GM18502 (cell line): Measurements from ENCODE around the gene SP7.
"Not testable (repeated sequence)": the region's sequence is repeated elsewhere in the genome, so short reads cannot be mapped to it uniquely, and the experiment has no call there.

ENCODE experiments used
- ATAC-seq: cut with Tn5 transposase; IDR thresholded peaks from one replicate; pipeline ENCODE4 v1.9.1; 2021; ENCODE audit warnings: mild to moderate bottlenecking; ENCODE audit not compliant: unreplicated experiment, poor library complexity

SP7 gene

GRCh38 chr12:53324779-53325510 lies 11.2 kb downstream of the SP7 start:
- peak; percentile 63 for ATAC-seq

DNA sequence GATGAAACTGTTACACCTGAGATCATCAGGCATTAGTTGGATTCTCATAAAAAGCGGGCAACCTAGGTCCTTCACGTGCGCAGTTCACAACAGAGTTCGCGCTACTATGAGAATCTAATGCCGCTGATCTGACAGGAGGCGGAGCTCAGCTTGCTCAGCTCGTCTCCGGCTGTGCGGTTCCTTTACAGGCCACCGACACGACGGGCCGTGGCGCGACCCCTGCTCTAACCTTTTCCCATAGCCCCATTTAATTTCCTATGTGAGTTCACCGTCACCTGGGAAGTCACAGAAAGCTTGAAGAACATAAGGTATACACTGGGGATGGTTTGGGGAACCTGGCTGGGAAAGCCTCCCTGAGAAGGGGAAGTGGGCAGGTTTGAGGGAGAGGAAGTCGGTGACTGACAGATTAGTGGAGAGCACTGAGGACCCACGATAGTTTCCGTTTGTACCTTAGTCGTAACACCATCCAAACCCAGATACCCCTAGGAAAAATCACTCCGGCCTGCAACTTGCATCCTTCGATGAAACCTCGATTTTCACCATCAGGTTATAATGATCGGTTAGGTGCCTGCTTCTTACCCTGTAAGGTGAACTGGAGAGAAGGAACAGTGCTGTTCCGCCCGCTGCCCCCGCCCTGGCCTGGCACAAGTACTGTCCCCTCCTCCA lies 11.9 kb downstream of the SP7 start:
- peak; percentile 36 for ATAC-seq

- no peak for ATAC-seq
Observed at GRCh38 chr12:53320352-53321195, 15.6 kb downstream of the SP7 start.

- ATAC-seq: no peak
Observed at GRCh38 chr12:53313996-53314395, 22.2 kb downstream of the SP7 start.

DNA sequence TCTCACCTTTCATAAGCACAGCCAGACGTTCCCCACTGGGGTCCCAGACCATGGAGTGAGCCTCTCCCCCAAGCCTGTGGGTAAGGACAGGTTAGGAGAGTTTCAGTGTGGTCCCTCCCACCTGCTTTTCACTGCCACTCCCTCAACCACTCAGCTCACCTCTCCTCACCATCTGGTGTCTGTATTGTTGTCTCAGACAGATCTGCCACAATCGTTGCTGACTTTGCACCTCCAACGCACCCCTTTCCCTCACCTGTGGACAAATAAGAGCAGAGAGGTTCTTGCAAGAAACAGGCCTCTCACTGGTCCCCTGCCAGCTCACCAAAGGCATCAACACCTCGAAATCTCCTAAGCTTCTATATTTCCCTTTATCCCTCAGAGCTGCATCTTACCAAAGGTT lies 27.9 kb downstream of the SP7 start:
- ATAC-seq: no peak

GRCh38 chr12:53306826-53307225 lies 29.3 kb downstream of the SP7 start:
- no peak for ATAC-seq

- no peak for ATAC-seq
Observed at GRCh38 chr12:53302903-53303302, 33.3 kb downstream of the SP7 start.

GRCh38 chr12:53300187-53300586 lies 36.0 kb downstream of the SP7 start:
- ATAC-seq: no peak

DNA sequence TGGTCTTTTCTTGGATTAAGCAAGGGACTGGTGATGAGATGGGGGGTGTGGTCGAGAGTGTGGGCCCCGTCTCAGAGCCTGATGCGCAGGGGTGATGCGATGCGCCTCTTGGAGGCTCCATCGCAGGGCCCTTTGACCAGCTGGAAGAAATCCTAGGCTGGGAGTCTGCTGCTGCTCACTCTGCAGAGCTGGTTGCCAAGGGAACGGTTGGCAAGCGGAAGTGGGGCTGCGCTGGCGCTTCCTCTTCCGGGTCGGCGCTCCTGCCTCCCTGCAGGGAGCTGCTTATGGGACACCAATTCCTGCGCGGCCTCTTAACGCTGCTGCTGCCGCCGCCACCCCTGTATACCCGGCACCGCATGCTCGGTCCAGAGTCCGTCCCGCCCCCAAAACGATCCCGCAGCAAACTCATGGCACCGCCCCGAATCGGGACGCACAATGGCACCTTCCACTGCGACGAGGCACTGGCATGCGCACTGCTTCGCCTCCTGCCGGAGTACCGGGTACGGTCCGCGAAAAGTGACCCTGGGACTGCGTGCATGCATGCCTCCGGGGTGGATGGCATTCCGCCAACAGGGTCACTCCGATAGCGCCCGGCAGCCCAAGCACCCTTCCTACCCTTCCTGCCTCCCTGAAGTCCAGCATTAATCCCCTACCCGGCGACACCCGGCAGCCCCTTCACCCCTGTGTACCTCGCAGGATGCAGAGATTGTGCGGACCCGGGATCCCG lies 36.5 kb downstream of the SP7 start, which contains the start of gene MYG1:
TSS of gene MYG1 (plus strand) at position 242 of the 727 bp plus-strand sequence. CDS start at position 285, 43 bp downstream.
- peak; percentile 75 for ATAC-seq

DNA sequence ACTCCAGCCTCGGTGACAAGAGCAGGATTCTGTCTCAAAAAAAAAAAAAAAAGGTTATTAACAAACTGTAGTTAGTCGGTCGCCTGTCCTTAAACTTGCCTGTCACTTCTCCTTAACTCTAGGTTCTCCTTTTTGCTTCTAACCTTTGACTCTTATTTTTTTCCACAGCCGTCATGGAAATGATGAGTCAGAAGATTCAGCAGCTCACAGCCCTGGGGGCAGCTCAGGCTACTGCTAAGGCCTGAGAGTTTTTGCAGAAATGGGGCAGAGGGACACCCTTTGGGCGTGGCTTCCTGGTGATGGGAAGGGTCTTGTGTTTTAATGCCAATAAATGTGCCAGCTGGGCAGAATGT lies 37.1 kb downstream of the SP7 start:
- no peak for ATAC-seq

- ATAC-seq: no peak
Observed at GRCh38 chr12:53298164-53298563, 38.0 kb downstream of the SP7 start.

DNA sequence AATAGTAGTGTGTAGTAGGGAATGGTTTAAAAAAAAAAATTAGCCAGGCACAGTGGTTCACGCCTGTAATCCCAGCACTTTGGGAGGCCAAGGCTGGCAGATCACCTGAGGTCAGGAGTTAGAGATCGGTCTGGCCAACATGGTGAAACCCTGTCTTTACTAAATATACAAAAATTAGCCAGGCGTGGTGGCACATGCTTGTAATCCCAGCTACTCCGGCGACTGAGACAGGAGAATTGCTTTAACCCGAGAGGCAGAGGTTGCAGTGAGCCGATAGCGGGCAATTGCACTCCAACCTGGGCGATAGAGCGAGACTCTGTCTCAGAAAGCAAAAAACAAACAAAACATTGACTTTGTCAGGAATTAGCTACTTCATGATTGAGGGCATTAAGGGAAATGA lies 39.0 kb downstream of the SP7 start:
- ATAC-seq: not testable (repeated sequence)

DNA sequence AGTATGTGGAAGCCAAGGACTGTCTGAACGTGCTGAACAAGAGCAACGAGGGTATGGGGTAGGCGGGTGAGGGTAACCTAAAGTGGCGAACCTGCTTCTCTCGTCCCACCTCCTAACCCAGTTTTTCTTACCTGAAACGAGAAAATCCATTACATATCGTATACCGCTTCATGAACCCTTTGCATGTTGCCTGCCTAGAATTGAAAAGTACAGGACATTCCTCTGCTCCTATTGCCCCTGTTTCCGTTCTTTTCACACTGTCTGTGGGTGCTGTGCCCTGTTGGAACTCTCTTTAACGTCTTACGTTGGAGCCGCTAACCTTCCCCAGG lies 40.3 kb downstream of the SP7 start:
- no peak for ATAC-seq

GRCh38 chr12:53295070-53295890 lies 40.9 kb downstream of the SP7 start, which contains the start of gene PFDN5:
TSS of gene PFDN5 (plus strand) at chr12:53295542. CDS start at chr12:53295568, 26 bp downstream.
- ATAC-seq: peak; percentile 85

- ATAC-seq: no peak
Observed at GRCh38 chr12:53292426-53292825, 43.7 kb downstream of the SP7 start.

GRCh38 chr12:53290661-53291060 lies 45.5 kb downstream of the SP7 start:
- ATAC-seq: no peak

- no peak for ATAC-seq
Observed at GRCh38 chr12:53289891-53290290, 46.3 kb downstream of the SP7 start.

DNA sequence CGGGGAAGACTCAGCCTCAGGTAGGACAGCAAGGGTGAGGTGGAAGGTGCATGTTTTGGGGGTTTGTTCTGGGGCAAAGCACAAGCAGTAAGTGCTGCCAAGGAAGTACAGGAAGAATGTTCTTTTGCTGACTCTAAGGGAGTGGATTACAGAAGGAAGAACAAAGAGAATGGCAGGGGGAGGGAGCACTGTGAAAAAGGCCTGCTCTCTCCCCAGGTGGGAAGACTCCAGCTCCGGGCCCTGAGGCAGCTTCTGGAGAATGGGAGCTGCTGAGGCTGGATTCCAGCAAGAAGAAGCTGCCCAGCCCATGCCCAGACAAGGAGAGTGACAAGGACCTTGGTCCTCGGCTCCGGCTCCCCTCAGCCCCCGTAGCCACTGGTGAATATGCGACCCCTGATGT lies 47.8 kb downstream of the SP7 start:
- no peak for ATAC-seq

- ATAC-seq: no peak
Observed at GRCh38 chr12:53287741-53288216, 48.4 kb downstream of the SP7 start.
